ENCODE data around the gene COPS3. TPM values are rescaled to one million over a fixed set of nuclear protein-coding genes. Genes with fewer than 3 reads are reported as not detected.

The COPS3 gene
- total RNA-seq, result 100 to 1,000 TPM; 133 to 141 TPM

GRCh38 chr17:17280613-17281549, at the start of gene COPS3:
TSS of gene COPS3 (minus strand) at chr17:17281246. CDS start at chr17:17281186, 60 bp downstream.
- no peaks in the 10 kb centered on the region for H3K9me3 Mint-ChIP-seq
- H3K27ac Mint-ChIP-seq, result peak within 1 kb of the TSS; percentile 79
- no peaks in the 10 kb centered on the region for H3K27me3 Mint-ChIP-seq
- H3K4me3 Mint-ChIP-seq, result peak within 1 kb of the TSS; percentile 91
- DNase-seq, result peak; percentile 98
- peaks cover 41% of the 10 kb centered on the region for H3K4me1 Mint-ChIP-seq
- H3K36me3 Mint-ChIP-seq, result peaks cover 18% of the 10 kb centered on the region

- no peaks in the 10 kb centered on the region for H3K9me3 Mint-ChIP-seq
Measured at GRCh38 chr17:17328251-17328650, 47.2 kb upstream of the COPS3 start.

GRCh38 chr17:17326275-17326875, 45.3 kb upstream of the COPS3 start:
- H3K36me3 Mint-ChIP-seq, result no peaks in the 10 kb centered on the region
- no peaks in the 10 kb centered on the region for H3K9me3 Mint-ChIP-seq
- no peaks in the 10 kb centered on the region for H3K4me1 Mint-ChIP-seq
- no peak for DNase-seq
- no peaks in the 10 kb centered on the region for H3K27me3 Mint-ChIP-seq
- no peak overlapping the region for H3K4me3 Mint-ChIP-seq
- no peak overlapping the region for H3K27ac Mint-ChIP-seq

More at GRCh38 chr17:17328251-17328650, 47.2 kb upstream of the COPS3 start:
- no peak for DNase-seq
- Mint-ChIP-seq H3K4me3 (no peak overlapping the region), H3K4me1 (no peaks in the 10 kb centered on the region), H3K27me3 (no peaks in the 10 kb centered on the region), H3K27ac (no peak overlapping the region), H3K36me3 (no peaks in the 10 kb centered on the region)

- no peak for DNase-seq
- no peak overlapping the region for H3K27ac Mint-ChIP-seq
- H3K36me3 Mint-ChIP-seq, result no peaks in the 10 kb centered on the region
- no peaks in the 10 kb centered on the region for H3K4me1 Mint-ChIP-seq
- H3K27me3 Mint-ChIP-seq, result no peaks in the 10 kb centered on the region
- H3K4me3 Mint-ChIP-seq, result no peak overlapping the region
- no peaks in the 10 kb centered on the region for H3K9me3 Mint-ChIP-seq
Measured at GRCh38 chr17:17325816-17326215, 44.8 kb upstream of the COPS3 start.

- Mint-ChIP-seq H3K4me3 (no peak overlapping the region), H3K27me3 (no peaks in the 10 kb centered on the region), H3K27ac (no peak overlapping the region), H3K4me1 (no peaks in the 10 kb centered on the region), H3K36me3 (no peaks in the 10 kb centered on the region), H3K9me3 (no peaks in the 10 kb centered on the region)
- no peak for DNase-seq
Measured at GRCh38 chr17:17325228-17325627, 44.2 kb upstream of the COPS3 start.

- H3K9me3 Mint-ChIP-seq, result no peaks in the 10 kb centered on the region
- no peaks in the 10 kb centered on the region for H3K27me3 Mint-ChIP-seq
- no peaks in the 10 kb centered on the region for H3K4me1 Mint-ChIP-seq
- no peak overlapping the region for H3K27ac Mint-ChIP-seq
- H3K4me3 Mint-ChIP-seq, result no peak overlapping the region
- DNase-seq, result no peak
- H3K36me3 Mint-ChIP-seq, result no peaks in the 10 kb centered on the region
Measured at GRCh38 chr17:17324616-17325015, 43.6 kb upstream of the COPS3 start.

GRCh38 chr17:17322516-17323510, 41.8 kb upstream of the COPS3 start:
- H3K4me1 Mint-ChIP-seq, result no peaks in the 10 kb centered on the region
- no peak for DNase-seq
- no peak overlapping the region for H3K4me3 Mint-ChIP-seq
- no peak overlapping the region for H3K27ac Mint-ChIP-seq
- no peaks in the 10 kb centered on the region for H3K27me3 Mint-ChIP-seq
- H3K36me3 Mint-ChIP-seq, result no peaks in the 10 kb centered on the region
- H3K9me3 Mint-ChIP-seq, result no peaks in the 10 kb centered on the region

GRCh38 chr17:17321356-17322025, 40.4 kb upstream of the COPS3 start:
- Mint-ChIP-seq H3K9me3 (no peaks in the 10 kb centered on the region), H3K4me1 (no peaks in the 10 kb centered on the region), H3K27me3 (no peaks in the 10 kb centered on the region), H3K4me3 (no peak overlapping the region), H3K27ac (no peak overlapping the region), H3K36me3 (no peaks in the 10 kb centered on the region)
- no peak for DNase-seq

- no peaks in the 10 kb centered on the region for H3K4me1 Mint-ChIP-seq
Measured at GRCh38 chr17:17320911-17321220, 39.8 kb upstream of the COPS3 start.

GRCh38 chr17:17320188-17320910, 39.3 kb upstream of the COPS3 start:
- Mint-ChIP-seq H3K4me3 (no peak overlapping the region), H3K36me3 (no peaks in the 10 kb centered on the region), H3K4me1 (no peaks in the 10 kb centered on the region), H3K9me3 (no peaks in the 10 kb centered on the region), H3K27me3 (no peaks in the 10 kb centered on the region), H3K27ac (no peak overlapping the region)
- DNase-seq, result no peak

More at GRCh38 chr17:17320911-17321220, 39.8 kb upstream of the COPS3 start:
- Mint-ChIP-seq H3K4me3 (no peak overlapping the region), H3K9me3 (no peaks in the 10 kb centered on the region), H3K27ac (no peak overlapping the region), H3K27me3 (no peaks in the 10 kb centered on the region), H3K36me3 (no peaks in the 10 kb centered on the region)
- no peak for DNase-seq

GRCh38 chr17:17315142-17315821, 34.2 kb upstream of the COPS3 start:
- no peaks in the 10 kb centered on the region for H3K9me3 Mint-ChIP-seq
- H3K27ac Mint-ChIP-seq, result no peak overlapping the region
- H3K36me3 Mint-ChIP-seq, result peaks cover 4% of the 10 kb centered on the region
- DNase-seq, result no peak
- no peaks in the 10 kb centered on the region for H3K27me3 Mint-ChIP-seq
- H3K4me1 Mint-ChIP-seq, result peaks cover 5% of the 10 kb centered on the region
- H3K4me3 Mint-ChIP-seq, result no peak overlapping the region

GRCh38 chr17:17314501-17315071, 33.5 kb upstream of the COPS3 start:
- H3K4me1 Mint-ChIP-seq, result peaks cover 5% of the 10 kb centered on the region
- H3K36me3 Mint-ChIP-seq, result peaks cover 4% of the 10 kb centered on the region
- no peaks in the 10 kb centered on the region for H3K9me3 Mint-ChIP-seq
- no peak overlapping the region for H3K27ac Mint-ChIP-seq
- no peak overlapping the region for H3K4me3 Mint-ChIP-seq
- H3K27me3 Mint-ChIP-seq, result no peaks in the 10 kb centered on the region
- no peak for DNase-seq

GRCh38 chr17:17313350-17313991, 32.4 kb upstream of the COPS3 start:
- peaks cover 9% of the 10 kb centered on the region for H3K4me1 Mint-ChIP-seq
- peak; percentile 73 for DNase-seq
- no peak overlapping the region for H3K27ac Mint-ChIP-seq
- no peaks in the 10 kb centered on the region for H3K9me3 Mint-ChIP-seq
- no peak overlapping the region for H3K4me3 Mint-ChIP-seq
- H3K36me3 Mint-ChIP-seq, result peaks cover 7% of the 10 kb centered on the region
- H3K27me3 Mint-ChIP-seq, result no peaks in the 10 kb centered on the region

Measured in activated naive CD8-positive, alpha-beta T cell treated with anti-CD3 and anti-CD28 coated beads for 36 hours (primary cell).